GM23338 (cell line): ENCODE data around the gene WDR13. TPM values are rescaled to one million over a fixed set of nuclear protein-coding genes. Genes with fewer than 3 reads are reported as not detected.

ENCODE experiments used
- ATAC-seq: fragments of 200-7000 bp; cut with Tn5 transposase; 3 replicates; pipeline ENCODE4 v1.9.1; 2020
- DNase-seq: peaks from one replicate; pipeline ENCODE4 v3.0.0-alpha.2; 2015; ENCODE audit warnings: low spot score
- H2AFZ ChIP-seq: fragments of 200-600 bp; sonication (generic); 2 replicates; pipeline ENCODE4 v1.8.0; 2016; ENCODE audit warnings: antibody characterized with exemption, mild to moderate bottlenecking, moderate library complexity
- H3F3A ChIP-seq: fragments of 200-600 bp; sonication (generic); replicated peaks from 2 replicates; pipeline ENCODE4 v1.8.0; 2017; ENCODE audit warnings: antibody characterized with exemption, mixed run types, low read depth
- H3K27ac ChIP-seq: fragments of 200-600 bp; sonication (generic); 2 replicates; pipeline ENCODE4 v1.6.1; 2016; ENCODE audit warnings: low read depth
- H3K27me3 ChIP-seq: fragments of 200-600 bp; sonication (generic); 2 replicates; pipeline ENCODE4 v1.8.0; 2016; ENCODE audit warnings: mild to moderate bottlenecking, mixed run types, moderate library complexity; ENCODE audit not compliant: insufficient read depth
- H3K36me3 ChIP-seq: fragments of 200-600 bp; sonication (generic); 2 replicates; pipeline ENCODE4 v1.8.0; 2016; ENCODE audit warnings: mild to moderate bottlenecking; ENCODE audit not compliant: insufficient read depth
- H3K4me1 ChIP-seq: fragments of 200-600 bp; sonication (generic); 2 replicates; pipeline ENCODE4 v1.8.0; 2016; ENCODE audit warnings: mild to moderate bottlenecking, moderate library complexity; ENCODE audit not compliant: insufficient read depth
- H3K4me2 ChIP-seq: fragments of 200-600 bp; sonication (generic); 2 replicates; pipeline ENCODE4 v1.7.1; 2017; ENCODE audit warnings: mixed run types
- H3K4me3 ChIP-seq: fragments of 200-600 bp; sonication (generic); 2 replicates; pipeline ENCODE4 v1.6.1; 2016; ENCODE audit warnings: mixed run types
- H3K79me2 ChIP-seq: fragments of 200-600 bp; sonication (generic); replicated peaks from 2 replicates; pipeline ENCODE4 v1.8.0; 2017; ENCODE audit warnings: mild to moderate bottlenecking; ENCODE audit not compliant: insufficient read depth
- H3K9me2 ChIP-seq: fragments of 200-600 bp; sonication (generic); 2 replicates; pipeline ENCODE4 v1.8.0; 2017; ENCODE audit not compliant: insufficient read depth
- H4K20me1 ChIP-seq: fragments of 200-600 bp; sonication (generic); replicated peaks from 2 replicates; pipeline ENCODE4 v1.8.0; 2017; ENCODE audit warnings: mild to moderate bottlenecking; ENCODE audit not compliant: insufficient read depth
- H3K27ac Mint-ChIP-seq: 2 replicates; pipeline ENCODE4 v1.8.0; 2020; ENCODE audit warnings: inconsistent platforms, mild to moderate bottlenecking, moderate library complexity, mixed read lengths
- H3K27me3 Mint-ChIP-seq: 3 replicates; pipeline ENCODE4 v1.8.0; 2022; ENCODE audit warnings: low read depth, mild to moderate bottlenecking, moderate library complexity, mixed read lengths, inconsistent platforms; ENCODE audit not compliant: insufficient read depth, poor library complexity
- H3K36me3 Mint-ChIP-seq: 3 replicates; pipeline ENCODE4 v1.8.0; 2021; ENCODE audit warnings: low read depth, mild to moderate bottlenecking, inconsistent platforms, moderate library complexity, mixed read lengths
- H3K4me1 Mint-ChIP-seq: 3 replicates; pipeline ENCODE4 v1.8.0; 2020; ENCODE audit warnings: mild to moderate bottlenecking, inconsistent platforms, mixed read lengths
- H3K4me3 Mint-ChIP-seq: 3 replicates; pipeline ENCODE4 v1.8.0; 2021; ENCODE audit warnings: moderate library complexity, mild to moderate bottlenecking, inconsistent platforms, mixed read lengths
- H3K9me3 Mint-ChIP-seq: 3 replicates; pipeline ENCODE4 v1.8.0; 2020; ENCODE audit warnings: moderate library complexity, mild to moderate bottlenecking, inconsistent platforms, mixed read lengths
- JUNB ChIP-seq: IDR thresholded peaks from one replicate; pipeline ENCODE4 v1.6.1; 2016; ENCODE audit warnings: antibody characterized with exemption; ENCODE audit not compliant: unreplicated experiment
- NANOG ChIP-seq: IDR thresholded peaks from 2 replicates; pipeline ENCODE4 v1.6.1; 2016; ENCODE audit warnings: antibody characterized with exemption, borderline replicate concordance
- polyA plus RNA-seq: library from polyadenylated mRNA; unstranded; fragments of >200 nt; fragmentation: Nextera tagmentation; extraction: Ambion mirVana; gene quantifications from 2 replicates; pipeline ENCODE4 v1.2.1, GENCODE V29; 2016
- total RNA-seq: library from RNA; depleted of rRNA; stranded (reverse); fragments of >200 nt; shearing (Covaris generic); gene quantifications from 2 replicates; pipeline ENCODE4 v1.2.3, GENCODE V29; 2014
- TF ChIP-seq, protein P1 (sequence below): fragments of 250-450 bp; sonication (Bioruptor Pico); IDR thresholded peaks from 2 replicates; pipeline ENCODE4 v1.5.0; 2020; ENCODE audit warnings: mild to moderate bottlenecking, moderate library complexity
- TF ChIP-seq, protein P2 (sequence below), 2 experiments: fragments of 200-600 bp in 1 of 2; sonication (generic) in 1 of 2; conservative IDR thresholded peaks; 2 replicates each; pipeline versions ENCODE4 v1.5.1 to v1.6.1; 2016 to 2017; ENCODE audit warnings: antibody characterized with exemption in 2 of 2, low read depth in 2 of 2, mild to moderate bottlenecking in 2 of 2, moderate library complexity in 1 of 2

Gene WDR13
- total and polyA plus RNA-seq, 2 experiments from 2014 or later = 24.2 to 24.9 TPM

DNA sequence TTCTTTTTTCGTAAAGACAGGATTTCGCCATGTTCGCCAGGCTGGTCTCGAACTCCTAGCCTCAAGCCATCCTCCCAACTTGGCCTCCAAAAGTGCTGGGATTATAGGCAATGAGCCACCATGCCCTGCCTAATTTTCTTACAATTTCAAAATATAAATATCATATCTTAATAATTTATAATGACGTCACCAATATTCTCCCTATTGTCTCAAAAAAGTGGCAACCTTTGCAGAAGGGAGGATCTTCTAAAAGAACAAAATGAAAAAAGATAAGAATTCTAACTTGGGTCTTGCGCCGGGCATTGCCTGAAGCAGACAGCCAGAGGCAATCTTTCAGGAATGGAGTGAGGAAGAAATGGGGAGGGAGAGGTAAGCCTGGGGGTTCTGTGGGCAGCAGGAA lies 48.4 kb downstream of the WDR13 start (continued):
- TF ChIP-seq, protein P1, sequence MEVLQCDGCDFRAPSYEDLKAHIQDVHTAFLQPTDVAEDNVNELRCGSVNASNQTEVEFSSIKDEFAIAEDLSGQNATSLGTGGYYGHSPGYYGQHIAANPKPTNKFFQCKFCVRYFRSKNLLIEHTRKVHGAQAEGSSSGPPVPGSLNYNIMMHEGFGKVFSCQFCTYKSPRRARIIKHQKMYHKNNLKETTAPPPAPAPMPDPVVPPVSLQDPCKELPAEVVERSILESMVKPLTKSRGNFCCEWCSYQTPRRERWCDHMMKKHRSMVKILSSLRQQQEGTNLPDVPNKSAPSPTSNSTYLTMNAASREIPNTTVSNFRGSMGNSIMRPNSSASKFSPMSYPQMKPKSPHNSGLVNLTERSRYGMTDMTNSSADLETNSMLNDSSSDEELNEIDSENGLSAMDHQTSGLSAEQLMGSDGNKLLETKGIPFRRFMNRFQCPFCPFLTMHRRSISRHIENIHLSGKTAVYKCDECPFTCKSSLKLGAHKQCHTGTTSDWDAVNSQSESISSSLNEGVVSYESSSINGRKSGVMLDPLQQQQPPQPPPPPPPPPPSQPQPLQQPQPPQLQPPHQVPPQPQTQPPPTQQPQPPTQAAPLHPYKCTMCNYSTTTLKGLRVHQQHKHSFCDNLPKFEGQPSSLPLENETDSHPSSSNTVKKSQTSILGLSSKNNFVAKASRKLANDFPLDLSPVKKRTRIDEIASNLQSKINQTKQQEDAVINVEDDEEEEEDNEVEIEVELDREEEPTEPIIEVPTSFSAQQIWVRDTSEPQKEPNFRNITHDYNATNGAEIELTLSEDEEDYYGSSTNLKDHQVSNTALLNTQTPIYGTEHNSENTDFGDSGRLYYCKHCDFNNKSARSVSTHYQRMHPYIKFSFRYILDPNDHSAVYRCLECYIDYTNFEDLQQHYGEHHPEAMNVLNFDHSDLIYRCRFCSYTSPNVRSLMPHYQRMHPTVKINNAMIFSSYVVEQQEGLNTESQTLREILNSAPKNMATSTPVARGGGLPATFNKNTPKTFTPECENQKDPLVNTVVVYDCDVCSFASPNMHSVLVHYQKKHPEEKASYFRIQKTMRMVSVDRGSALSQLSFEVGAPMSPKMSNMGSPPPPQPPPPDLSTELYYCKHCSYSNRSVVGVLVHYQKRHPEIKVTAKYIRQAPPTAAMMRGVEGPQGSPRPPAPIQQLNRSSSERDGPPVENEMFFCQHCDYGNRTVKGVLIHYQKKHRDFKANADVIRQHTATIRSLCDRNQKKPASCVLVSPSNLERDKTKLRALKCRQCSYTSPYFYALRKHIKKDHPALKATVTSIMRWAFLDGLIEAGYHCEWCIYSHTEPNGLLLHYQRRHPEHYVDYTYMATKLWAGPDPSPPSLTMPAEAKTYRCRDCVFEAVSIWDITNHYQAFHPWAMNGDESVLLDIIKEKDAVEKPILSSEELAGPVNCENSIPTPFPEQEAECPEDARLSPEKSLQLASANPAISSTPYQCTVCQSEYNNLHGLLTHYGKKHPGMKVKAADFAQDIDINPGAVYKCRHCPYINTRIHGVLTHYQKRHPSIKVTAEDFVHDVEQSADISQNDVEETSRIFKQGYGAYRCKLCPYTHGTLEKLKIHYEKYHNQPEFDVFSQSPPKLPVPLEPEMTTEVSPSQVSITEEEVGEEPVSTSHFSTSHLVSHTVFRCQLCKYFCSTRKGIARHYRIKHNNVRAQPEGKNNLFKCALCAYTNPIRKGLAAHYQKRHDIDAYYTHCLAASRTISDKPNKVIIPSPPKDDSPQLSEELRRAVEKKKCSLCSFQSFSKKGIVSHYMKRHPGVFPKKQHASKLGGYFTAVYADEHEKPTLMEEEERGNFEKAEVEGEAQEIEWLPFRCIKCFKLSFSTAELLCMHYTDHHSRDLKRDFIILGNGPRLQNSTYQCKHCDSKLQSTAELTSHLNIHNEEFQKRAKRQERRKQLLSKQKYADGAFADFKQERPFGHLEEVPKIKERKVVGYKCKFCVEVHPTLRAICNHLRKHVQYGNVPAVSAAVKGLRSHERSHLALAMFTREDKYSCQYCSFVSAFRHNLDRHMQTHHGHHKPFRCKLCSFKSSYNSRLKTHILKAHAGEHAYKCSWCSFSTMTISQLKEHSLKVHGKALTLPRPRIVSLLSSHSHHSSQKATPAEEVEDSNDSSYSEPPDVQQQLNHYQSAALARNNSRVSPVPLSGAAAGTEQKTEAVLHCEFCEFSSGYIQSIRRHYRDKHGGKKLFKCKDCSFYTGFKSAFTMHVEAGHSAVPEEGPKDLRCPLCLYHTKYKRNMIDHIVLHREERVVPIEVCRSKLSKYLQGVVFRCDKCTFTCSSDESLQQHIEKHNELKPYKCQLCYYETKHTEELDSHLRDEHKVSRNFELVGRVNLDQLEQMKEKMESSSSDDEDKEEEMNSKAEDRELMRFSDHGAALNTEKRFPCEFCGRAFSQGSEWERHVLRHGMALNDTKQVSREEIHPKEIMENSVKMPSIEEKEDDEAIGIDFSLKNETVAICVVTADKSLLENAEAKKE (CRISPR knock-in tag) = no peak
- TF ChIP-seq NANOG = no peak

DNA sequence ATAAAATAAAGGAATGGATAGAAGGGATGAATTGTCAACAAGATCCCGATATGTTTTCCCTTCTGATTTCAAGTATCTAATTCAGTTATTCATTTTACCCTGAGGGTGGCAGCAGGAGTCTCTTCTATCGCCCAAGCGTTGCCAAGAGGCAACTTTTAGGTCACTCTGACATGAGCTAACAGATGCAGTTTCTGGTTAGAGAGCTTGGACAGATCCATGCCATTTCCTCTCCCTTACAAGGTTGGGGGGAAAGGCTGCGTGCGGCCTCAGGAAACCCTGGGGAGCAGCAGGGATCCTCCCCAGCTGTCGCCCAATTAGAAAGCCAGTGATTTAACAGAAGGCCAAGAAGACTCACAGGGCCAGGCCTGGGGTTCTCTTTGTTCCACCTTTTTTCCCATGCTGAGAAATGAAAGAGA lies 51.1 kb downstream of the WDR13 start:
- Histone ChIP-seq H3K36me3 (no peaks in the 10 kb centered on the region), H4K20me1 (no peaks in the 10 kb centered on the region), H2AFZ (no peak overlapping the region), H3K27me3 (no peaks in the 10 kb centered on the region), H3K4me1 (peaks cover 5% of the 10 kb centered on the region; the same call in 1 of the 2 replicates), H3K4me2 (no peak overlapping the region), H3K79me2 (no peaks in the 10 kb centered on the region), H3F3A (no peaks in the 10 kb centered on the region), H3K27ac (no peak overlapping the region), H3K9me2 (no peaks in the 10 kb centered on the region), H3K4me3 (no peak overlapping the region)
- Mint-ChIP-seq H3K36me3 (no peaks in the 10 kb centered on the region), H3K4me1 (peaks cover 16% of the 10 kb centered on the region), H3K9me3 (no peaks in the 10 kb centered on the region; the same call in 2 of the 3 replicates), H3K27ac (no peak overlapping the region), H3K4me3 (no peak overlapping the region), H3K27me3 (no peaks in the 10 kb centered on the region)
- no peak for TF ChIP-seq JUNB
- TF ChIP-seq, protein P2, sequence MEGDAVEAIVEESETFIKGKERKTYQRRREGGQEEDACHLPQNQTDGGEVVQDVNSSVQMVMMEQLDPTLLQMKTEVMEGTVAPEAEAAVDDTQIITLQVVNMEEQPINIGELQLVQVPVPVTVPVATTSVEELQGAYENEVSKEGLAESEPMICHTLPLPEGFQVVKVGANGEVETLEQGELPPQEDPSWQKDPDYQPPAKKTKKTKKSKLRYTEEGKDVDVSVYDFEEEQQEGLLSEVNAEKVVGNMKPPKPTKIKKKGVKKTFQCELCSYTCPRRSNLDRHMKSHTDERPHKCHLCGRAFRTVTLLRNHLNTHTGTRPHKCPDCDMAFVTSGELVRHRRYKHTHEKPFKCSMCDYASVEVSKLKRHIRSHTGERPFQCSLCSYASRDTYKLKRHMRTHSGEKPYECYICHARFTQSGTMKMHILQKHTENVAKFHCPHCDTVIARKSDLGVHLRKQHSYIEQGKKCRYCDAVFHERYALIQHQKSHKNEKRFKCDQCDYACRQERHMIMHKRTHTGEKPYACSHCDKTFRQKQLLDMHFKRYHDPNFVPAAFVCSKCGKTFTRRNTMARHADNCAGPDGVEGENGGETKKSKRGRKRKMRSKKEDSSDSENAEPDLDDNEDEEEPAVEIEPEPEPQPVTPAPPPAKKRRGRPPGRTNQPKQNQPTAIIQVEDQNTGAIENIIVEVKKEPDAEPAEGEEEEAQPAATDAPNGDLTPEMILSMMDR (conservative IDR thresholded peaks at IDR 0.05; ENCODE audit: low read depth in 2 of 2) = peak; percentile 26 to 59; a peak in 2 of 4 replicates
- DNase-seq (peak; percentile 77), ATAC-seq (peak; percentile 99)
